GF-D8 (cell line): ENCODE results near the gene ELFN2.

Experiments
- DNase-seq: peaks from one replicate; lab custom pipeline; 2025; lab: John Stamatoyannopoulos, UW

Gene ELFN2

DNA sequence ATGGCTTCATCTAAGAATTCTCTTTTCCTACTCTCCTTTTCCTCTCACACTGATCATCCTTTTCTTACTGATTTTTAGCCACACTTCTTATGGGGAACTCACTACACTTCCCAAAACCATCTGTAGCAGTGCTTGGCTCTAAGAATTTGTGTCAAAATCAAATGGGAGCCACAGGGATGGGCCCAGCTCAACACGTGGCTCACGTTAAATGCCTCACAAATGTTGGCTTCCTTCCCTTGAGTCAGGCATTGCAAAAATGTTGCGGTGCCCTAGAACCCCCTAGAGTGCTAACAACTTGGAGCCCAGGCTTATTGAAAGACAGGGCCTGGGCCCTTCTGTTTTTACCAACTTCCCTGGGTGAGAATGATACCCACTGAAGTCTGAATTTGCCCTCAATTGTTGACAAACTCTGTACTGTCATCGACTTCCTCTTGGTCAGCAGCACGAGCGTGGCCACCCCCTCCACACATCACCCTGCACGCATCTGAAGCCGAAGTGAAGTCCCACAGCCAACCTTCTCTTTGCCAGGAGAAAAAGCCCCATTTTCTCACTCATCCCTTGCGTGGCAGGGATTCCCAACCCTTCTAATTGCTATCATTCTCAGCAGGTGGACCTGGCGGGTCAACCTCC lies 69.7 kb downstream of the ELFN2 start:
- no peak for DNase-seq

DNA sequence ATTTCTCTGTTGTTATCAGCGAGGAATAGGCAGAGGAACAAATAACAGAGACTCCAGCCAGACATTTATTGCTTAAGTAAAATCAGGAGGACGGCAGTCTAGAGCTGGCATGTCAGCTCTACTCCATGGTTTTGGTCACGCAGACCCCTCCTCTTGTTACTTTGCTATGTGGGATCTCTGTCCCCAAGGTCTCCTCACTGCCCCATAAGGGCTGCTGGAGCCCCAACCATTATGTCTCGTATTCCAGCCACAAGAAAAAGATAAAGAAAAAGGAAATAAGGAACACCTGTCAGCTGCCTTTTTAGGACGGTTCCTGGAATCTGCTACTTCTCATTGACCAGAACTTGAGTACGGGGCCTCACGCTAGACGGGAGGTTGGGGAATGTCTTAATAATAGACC lies 70.4 kb downstream of the ELFN2 start:
- DNase-seq, result no peak

DNA sequence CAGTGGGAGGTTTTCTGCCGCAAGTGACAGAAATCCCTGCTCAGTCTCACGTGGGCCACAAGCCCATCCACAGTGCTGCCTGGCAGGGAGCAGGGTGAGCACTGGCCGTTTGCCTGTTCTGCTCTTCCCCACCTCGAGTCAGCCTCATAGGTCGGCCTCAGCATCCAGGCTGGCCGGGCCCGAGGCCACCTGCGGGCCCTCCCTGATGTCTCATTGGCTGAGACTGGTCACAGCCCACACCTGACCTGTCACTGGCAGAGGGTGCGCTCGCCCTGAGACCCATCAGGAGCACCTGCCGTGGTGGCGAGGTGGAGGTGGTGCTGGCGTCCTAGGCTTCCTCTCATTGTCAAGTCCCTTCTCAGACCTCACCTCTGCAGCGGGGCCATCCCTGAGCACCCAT lies 72.1 kb downstream of the ELFN2 start:
- DNase-seq, result no peak

DNA sequence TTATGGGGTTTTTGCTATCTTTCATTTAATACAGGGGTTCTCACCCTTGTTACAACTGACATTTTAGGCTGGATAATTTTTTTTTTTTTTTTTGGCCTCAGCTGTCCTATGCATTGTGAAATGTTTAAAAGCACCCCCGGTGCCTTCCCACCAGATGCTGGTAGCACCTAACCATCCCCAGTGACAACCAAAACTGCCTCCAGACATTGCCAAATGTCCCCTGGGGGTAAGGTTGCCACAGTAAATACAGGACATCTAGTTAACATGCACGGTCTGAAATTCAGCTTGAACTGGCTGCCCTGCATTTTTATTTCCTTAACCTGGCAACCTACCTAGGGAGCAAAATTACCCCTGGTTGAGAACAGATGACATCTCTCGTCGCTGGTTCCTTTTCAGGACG lies 72.6 kb downstream of the ELFN2 start:
- no peak for DNase-seq

DNA sequence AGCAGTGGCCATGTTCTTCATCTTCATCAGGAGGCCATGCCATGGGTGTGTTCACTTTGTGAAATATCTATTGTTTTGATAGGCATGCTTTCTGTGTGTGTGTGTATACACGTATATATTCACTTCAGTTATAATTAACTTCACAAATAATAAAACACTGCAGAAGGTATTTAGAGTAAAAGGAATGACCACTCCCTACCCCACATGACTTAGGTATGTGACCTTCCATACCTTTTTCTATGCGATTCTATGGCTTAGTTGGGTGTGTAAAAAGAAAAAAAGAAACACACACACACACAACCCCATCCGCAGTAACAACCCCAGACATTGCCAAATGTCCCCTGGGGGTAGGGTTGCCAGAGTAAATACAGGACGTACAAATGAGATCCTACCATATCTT lies 73.0 kb downstream of the ELFN2 start:
- DNase-seq, result no peak

DNA sequence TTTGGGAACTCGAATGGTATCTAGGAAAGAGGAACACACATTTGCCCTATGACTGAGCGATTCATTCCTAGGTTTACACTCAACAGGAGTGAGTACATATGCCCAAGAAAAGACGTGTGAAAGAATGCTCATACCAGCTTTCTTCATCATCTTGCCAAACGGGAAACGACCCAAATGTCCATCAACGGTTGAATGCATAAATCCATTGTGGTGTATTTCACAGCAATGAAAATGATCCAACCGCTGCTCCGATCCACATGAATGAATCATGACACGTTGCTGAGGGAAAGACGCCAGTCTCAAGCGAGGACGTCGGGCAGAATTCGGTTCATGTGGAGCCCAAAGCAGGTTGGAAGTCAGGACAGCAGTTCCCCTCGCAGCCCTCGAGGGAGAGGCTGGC lies 73.4 kb downstream of the ELFN2 start:
- DNase-seq, result no peak

DNA sequence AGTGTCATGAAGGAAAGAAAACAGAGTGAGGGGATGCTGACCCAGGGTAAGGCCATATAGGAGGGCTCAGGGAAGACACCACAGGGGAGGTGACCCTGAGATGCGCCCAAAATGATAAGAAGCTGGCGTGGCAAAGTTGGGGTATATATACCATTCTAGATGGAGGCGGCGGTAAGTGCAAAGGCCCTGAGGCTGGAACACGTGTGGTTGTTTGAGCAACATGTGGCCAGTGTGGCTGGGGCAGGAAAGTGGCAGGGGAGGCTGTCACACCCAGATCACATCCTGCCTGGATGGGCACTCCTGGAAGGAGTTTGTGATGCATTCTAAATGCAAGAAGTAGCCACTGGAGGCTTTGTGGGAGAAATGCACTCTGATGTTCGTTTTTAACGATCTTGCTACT lies 74.8 kb downstream of the ELFN2 start:
- no peak for DNase-seq

DNA sequence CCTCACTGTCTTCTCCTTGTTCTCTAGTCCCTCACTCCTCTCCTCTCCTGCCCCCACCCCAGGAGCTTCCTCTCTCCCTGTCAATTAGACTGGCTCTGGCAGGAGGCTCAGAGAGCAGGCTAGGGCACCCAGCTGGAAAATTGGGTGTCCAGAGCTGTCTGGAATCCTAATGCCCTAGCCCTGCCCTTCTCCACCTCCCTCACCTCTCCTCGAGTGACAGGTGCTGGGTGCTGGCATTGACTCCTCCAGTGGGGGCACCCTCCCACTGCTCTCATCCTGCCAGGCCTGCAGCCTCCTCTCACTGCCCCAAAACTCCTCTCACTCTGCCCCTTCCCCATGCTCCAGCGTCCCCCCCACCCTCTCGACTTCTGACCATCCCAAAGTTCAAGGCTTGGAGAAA lies 76.0 kb downstream of the ELFN2 start:
- DNase-seq, result no peak

DNA sequence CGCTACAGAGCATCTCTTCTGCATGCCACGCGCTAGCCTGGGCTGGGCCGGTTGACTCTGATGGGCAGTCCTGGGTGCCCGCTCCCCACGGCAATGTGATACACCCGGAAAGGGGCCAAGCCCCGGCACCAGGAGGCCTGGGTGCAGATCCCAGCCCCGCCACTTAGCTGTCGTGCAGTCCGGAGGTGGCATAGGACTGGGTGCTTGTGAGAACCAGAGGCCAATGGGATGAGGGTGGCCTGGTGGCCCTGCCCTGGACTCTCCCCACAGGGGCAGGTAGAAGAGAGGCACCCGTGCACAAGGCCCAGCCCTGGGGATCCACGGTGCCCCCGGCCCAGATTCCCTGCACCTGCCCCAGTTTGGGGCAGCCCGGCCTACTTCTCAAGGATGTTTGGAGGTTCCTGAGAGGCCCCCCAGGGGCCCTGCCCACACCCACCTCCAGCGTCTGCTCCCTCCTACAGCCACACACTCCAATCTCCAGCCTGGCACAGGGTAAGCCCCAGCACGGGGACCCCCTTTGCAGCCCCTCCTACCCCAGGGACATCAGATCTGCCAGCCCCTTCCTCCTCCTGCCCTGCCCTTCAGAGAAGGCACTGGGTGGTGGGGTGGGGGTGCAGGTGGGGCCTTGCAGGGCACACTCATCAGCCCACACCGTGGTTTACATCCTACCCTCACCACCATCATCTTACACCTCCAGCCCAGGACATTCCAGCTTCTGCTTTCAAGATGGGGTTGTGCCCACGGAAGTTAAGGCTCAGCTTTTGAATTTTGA lies 78.0 kb downstream of the ELFN2 start:
- DNase-seq, result no peak

DNA sequence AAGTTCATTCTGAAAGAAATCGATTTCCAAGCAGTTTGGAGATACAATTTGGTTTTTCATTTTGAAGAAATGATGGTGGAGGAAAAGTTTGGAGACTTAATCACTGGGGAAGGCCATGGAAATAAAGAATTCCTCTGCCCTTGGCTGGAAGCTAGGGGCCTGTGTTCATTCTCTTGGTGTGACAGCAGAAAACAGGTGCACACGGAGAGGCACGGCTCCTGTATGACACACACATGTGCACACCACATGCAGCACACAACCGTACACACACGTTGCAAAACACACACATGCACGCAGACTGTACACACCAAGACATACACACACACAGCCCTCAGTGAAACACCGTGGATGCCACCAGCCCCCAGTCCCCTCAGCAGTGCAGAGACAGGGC lies 80.8 kb downstream of the ELFN2 start:
- no peak for DNase-seq

DNA sequence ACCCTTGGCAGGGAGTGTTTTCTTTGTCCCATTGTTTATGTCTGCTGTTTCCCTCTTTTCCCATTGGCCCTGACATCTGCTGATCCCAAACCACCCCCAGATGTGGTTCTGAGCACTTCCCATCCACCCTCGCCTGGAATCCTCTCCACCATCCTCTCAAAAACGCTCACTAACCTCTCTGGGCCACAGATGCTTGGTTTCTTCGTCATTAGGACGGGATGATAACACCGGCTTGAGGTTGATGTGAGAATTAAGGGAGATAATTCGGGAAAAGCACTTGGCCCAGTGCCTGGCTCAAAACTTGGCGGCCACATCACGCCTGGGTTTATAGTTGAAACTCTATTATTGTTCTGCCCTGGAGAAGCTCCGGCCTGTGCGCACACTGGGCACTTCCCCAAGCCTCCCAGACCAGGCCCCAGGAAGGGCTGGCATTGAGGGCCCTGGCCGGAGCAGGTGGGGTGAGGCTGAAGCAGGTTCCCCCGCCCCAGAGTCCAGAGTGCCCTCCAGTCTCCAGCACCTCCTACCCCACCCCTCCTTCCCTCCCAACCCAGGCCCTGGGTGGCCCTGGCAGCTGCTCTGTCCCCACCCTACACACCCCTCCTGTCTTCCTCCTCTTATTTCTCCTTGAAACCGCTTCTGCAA lies 81.3 kb downstream of the ELFN2 start:
- DNase-seq, result no peak

DNA sequence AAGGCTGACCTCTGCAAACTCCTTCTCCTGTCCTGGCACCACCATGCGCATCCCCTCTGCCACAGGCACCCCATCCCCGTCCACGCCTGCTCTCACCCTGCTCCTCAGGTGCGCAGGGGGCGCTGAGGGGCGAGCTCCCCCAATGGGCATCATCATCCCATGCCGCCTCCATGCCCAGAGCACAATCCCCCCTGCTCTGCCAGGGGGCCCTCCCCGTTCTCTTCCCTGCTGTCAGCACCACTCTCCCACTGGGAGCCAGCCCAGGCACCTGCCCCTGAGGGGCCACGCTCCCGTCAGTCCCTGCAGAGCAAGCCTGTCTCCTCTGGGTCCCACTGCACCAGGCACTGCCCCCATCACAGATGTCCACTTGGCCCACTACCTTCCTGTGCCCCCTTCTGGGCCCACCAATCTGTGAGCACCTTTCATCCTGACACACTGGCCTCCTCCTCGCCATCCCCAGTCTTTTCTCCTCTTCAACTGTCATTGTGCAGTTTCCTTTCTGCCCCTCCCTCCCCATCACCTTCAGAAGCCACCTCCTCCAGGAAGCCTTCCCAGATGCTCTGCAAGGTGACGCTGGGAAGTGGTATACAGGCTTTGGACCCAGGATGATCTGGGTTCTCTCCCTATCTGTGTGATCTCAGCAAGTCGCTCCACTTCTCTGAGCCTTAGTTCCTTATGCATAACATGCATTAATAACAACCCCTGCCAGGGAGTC lies 82.4 kb downstream of the ELFN2 start:
- no peak for DNase-seq

DNA sequence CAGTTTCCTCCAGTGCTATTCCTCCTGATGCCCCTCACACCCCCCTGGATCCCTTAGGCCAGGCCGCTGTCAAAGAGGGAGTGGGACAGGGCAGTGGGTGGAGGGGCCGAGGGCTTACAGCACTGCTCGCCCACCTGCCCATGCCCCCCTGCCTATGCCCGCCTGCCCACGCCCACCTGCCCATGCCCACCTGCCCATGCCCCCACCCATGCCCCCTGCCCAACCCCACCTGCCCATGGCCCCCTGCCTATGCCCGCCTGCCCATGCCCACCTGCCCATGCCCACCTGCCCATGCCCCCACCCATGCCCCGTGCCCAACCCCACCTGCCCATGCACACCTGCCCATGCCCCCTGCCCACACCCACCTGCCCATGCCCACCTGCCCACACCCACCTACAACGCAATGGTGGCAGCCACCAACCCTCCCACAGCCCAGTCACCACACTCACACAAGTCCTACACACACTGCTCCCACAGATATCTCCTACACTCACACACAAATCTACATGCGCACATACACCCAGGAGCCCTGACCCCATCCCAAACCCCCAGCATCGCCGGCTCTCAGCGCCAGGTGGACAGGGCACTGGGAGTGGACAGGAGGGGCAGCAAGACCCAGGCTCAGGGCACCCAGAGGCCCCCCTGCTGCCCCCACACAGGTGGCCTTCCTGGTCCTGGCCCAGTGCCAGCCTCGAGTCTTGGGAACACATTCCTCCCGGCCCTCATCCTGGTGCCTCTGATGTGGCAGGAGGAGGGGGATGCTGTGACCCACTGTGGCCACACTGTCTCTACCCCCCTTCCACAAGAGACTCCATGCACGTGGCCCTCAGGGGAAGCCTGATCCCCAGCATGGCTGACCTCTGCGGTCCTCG lies 83.2 kb downstream of the ELFN2 start:
- no peak for DNase-seq

DNA sequence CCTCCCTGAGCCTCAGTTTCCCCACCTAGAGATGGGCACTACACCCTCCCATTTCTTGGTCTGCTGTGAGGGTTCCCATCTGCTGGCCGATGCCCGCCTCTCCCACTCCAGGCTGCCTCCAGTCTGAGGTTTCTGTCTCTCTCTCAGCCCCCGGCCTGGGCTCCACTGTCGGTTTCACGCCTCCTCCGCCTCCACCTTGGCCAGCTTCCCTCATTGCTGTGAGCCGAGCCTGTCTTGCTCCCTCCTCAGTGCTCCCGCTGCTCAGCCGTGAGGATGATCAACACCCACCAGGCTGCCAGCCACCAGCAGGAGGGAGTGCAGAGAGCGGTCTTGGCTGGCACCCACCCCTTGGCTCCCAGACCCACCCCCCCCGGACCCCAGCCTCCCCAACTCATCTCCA lies 83.9 kb downstream of the ELFN2 start:
- no peak for DNase-seq

DNA sequence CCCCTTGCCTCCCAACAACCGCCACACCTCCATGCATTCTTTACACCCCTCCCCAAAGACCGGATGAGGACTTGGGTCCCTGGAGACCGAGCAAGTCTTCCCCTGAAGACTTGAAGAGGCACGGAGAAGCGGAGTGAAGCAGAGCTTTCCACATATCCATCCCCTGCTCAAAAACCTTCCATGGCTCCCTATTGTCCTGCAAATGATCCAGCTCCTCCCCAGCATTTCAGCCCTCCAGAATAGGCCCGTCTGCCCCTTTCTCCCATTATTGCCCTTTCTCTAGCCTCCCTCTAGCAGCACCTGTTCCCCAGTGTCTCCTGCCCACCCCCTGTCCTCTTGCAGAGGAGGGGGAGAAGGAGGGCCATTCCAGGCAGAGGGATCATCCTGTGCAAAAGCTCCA lies 85.2 kb downstream of the ELFN2 start:
- DNase-seq, result no peak

DNA sequence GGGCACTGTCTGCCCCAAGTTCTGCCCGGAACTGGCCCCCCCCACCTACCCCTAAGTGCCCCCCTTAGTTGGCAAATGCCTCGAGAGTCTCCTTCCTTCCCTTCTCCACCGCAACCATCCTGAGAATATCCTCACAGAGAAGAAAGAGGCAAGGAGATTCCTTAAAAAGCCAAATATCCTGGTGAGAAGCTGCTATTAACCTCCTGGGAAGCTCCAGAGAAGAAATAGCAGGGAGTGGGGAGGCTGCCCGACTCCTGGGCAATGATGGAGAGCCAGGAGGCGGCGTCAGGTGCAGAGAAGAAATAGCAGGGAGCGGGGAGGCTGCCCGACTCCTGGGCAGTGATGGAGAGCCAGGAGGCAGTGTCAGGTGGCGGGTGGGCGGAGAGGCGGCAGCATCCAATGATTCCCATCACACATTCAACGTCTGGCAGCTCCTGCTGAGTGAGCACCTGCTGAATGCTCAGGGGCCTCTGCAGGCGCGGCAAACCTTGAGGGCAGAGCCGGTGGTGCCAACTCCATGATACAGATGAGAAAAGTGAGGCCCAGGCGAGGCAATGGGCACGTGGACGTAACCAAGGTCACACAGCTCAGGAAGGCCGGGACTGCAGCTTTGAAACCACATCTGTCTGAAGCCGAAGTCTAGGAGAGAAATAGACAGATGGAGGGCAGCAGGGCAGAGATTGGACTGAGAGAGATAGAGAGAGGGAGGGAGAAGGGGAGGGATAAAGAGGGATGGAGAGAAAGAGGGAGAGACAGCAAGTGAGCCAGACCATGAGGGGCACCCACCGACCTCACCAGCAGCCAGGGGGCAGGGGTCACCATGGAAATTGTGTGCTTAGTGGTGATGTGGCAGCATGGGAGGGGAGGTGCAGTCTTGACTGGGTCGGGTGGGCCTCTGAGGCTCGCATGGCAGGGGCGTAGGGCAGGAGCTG lies 86.7 kb downstream of the ELFN2 start:
- no peak for DNase-seq

DNA sequence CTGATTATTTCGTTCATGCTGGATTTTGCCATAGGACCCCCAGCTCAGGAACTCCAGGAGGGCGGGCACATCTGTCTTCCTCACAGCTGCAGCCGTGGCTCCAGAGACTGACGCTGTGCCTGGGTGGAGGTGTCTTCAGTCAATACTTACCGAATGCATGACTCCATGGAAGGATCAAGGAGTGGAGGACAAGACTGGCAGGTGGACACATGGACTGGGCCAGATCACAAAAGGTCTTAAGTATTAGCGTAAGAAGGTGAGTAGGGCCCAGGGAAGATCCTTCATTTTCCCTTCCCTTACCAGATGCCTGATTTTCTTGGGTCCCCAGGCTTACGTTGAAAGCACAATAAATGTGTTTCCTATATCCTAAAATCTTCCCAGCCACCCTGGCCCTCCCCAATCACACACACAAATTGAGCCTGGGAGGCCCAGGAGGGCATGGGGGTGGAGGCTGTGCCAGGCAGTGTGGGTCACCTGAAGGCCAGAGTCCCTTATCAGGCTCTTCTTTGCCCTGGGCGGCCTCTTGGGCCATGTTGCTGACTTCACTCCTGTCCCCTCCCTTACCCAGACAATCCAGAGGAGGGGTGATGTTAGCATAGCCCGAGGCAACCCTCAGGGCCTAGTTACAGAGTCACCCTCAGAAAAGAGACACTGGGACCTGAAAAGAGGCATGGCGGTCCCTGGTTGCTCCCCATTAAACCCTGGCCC lies 88.6 kb downstream of the ELFN2 start:
- DNase-seq, result no peak

DNA sequence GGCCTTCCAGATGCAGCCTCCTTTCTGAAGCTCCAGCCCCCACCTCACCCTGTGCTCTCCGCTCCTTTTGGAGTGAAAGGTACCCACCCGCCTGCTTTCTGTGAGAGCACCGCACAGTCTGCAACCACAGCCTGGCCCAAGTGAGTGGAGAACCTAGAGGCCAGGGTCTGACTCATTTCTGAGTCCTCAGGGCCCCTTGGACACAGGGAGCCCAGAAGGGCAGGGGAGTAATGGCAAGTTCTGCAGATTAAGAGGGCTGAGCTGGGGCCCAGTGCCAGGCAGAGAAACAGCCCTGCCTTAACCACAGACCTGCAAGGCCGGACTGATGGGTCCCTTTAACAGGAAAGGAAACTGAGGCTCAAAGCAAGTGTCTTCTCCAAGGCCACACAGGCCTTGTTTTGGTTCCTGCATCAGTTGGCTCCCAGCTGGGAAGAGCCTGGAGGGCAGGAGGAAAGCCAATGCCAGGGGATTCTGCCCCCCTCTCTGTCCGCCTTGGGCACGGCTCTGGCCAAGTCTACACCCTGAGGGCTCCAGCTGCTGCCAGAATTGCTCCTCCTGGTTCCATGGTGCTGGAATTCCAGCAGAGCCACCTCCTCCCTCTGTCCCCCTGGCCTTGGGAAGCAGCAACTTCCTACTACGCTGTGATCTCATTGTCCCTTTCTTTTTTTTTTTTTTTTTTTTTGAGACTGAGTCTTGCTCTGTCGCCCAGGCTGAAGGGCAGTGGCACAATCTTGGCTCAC lies 89.9 kb downstream of the ELFN2 start:
- DNase-seq, result no peak

DNA sequence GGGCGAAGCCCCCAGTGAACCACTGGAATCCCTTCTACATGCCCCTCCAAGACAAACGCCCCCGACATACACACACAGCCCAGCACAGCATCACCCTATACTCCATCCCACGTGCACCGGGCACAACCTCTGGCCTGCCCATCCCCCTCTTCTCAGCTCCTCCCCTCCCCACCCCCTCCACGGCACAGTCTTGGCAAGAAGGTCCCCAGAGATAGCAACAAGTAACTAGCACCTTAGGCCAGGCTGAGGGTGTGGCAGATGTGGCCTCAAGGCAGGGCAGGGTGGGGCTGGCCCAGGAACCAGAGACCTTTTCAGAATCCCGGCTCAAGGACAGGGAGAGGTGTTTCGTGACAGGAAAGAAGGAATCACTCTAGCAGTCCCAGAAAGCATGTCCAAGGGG lies 90.7 kb downstream of the ELFN2 start:
- DNase-seq, result no peak
